ENCODE results near the gene OTOP3.
A peak's percentile ranks its signal among the peaks of the same experiment; 100 is the strongest.

The OTOP3 gene

DNA sequence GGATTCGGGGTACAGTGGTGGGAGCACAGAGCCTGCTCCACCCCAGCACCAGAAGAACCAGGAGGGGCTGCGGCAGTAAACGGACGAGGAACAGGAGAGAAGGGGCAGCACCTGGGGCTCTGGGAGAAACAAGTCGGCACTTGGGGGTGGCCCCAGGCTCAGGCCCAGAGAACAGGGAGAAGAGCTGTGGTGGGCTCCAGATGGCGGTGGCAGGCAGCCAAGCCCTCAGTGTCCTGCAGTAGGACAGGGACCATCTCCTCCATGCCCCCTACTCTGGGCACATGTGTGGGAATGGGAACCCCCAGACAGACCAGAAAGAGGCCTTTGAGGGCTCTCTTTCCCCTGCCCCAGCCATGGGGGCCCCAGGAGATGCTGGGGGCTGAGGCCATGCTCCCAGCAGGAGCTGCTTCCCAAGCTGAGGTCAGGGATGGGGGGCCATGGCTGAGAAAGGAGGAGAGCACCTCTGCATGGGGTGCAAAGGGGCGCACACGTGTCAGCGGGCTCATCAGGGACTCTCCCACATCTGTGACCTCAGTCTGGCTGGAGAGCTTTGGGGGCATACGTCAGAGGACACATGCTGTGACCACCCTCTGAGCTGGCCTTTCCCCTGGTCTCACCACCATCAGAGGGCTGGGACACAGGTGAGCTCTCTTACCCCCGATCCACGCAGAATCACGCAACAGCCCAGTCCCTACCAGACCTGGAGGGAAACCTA lies 19.4 kb upstream of the OTOP3 start:
- no peak for DNase-seq (ENCODE audit: low read depth in 1 of 2, low spot score in 1 of 2)

DNA sequence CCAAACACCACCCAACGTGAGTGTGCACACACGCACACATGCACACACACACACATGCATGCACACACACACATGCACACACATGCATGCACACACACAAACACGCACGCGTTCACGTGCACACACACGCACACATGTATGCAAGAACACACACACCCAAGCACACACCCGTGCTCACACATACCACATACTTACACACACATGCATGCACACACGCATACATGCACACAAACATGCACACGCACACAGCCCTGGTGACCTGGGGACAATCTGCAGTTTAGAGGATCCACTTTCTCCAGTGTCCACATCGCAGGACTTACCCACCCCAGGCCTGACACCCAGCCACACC lies 18.9 kb upstream of the OTOP3 start:
- no peak for DNase-seq (ENCODE audit: low read depth in 1 of 2, low spot score in 1 of 2)

DNA sequence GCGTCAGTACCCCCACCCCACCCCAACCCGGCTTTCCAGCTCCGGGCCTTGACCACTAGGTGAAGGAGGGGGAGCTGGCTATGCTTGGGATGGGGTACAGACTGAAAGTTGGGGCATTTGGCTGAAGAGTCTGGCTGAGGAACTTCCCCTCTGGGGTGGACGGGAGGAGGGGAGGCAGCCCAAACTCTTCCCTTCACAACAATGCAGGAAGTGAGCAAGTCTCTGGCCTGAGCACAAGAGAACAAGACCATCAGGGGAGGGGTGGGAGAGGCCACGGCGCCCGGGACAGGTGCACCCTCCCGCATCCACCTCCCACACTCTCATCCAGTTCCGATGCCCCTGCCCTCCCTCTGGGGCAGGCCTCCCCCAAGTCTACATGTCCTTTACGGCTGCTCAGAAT lies 18.3 kb upstream of the OTOP3 start:
- DNase-seq (ENCODE audit: low read depth in 1 of 2, low spot score in 1 of 2): no peak

DNA sequence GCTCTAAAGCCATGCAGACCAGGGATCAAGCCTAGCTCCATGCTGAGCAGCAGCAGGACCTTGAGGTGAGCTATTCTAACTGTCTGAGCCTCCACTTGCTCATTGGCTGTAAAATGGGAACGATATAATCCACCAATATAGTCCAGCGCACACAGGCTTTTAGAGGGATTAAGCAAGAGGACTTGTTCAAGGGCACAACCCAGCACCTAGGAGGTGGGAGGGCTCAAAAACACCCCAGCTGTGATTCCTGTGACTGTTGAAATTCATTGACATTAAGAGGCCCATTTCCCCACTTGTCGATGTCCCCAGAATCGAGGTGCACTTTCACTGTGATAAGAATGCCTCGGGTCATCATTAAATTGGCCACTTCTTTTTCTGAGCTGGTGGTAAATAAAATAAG lies 16.8 kb upstream of the OTOP3 start:
- DNase-seq (ENCODE audit: low read depth in 1 of 2, low spot score in 1 of 2): no peak

DNA sequence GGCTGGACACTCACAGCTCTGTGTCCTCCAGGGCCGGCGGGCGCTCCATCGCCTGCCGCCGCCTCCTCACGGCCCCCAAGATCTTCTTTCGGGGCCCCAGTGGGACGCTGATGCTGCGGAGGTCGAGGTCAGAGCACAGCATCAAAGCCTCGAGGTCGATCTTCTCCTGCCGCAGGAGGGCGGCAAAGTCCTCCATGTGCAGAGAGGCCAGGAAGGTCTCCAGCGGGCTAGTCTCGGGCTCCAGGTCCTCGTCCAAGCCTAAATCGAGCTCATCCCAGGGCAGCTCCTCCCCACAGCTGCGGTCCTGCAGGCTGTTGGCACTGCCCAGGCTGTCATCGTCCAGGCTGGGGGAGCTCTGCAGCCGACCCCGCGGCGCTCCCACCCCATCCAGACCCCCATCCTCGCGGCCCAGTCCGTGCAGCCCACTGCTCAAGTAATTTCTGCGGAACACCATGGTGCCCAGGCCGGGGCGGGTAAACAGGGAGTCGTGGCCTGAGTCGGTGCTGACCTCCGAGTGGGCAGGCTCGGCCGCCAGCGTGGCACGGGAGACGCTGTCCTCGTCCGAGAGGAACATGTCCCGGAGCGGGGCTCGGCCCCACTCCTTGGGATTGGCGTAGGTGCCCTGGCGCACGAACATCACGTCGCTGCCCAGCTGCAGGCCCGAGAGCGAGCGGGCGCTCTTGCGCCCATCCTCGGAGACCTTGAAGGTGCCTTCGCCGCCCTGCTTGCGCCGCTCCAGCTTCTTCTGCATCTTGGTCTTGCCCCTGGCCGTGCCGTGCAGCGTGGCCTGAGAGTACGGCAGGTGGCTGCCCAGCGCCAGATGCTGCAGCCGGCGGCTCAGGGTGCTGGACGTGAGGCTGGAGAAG lies 16.0 kb upstream of the OTOP3 start:
- DNase-seq (ENCODE audit: low read depth in 1 of 2, low spot score in 1 of 2): no peak

DNA sequence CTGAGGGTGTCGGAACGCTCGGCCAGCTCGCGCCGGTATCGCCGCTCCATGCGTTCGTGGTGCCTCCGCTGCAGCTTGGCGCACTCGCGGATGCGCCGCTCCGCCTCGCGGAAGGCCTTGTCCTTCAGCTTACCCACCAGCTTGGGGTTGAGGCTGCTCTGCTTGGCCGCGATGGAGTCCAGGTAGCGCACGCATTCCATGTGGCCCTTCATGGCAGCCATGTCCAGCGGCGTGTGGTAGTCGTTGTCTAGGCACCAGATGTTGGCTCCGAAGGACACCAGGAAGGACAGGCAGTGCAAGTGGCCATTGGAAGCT lies 15.4 kb upstream of the OTOP3 start:
- DNase-seq (ENCODE audit: low read depth in 1 of 2, low spot score in 1 of 2): no peak

DNA sequence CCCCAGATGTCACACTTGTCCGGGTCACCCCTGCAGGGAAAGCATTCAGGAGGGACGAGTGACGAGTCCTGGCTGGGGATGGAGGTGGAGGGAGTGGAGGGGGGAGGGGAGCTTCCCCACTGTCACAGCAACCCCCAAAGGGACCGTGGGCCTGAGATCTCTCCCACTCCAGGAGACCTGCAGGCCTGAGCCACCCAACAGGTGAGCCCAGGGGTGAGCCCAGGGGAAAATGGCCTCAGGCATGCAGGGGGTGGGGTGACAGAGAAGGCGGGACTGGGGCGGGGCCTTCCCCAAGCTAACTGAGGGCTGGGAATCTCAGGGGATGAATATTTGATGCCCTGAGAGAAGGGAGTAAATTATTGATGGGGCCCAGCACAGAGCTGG lies 15.1 kb upstream of the OTOP3 start:
- no peak for DNase-seq (ENCODE audit: low read depth in 1 of 2, low spot score in 1 of 2)

DNA sequence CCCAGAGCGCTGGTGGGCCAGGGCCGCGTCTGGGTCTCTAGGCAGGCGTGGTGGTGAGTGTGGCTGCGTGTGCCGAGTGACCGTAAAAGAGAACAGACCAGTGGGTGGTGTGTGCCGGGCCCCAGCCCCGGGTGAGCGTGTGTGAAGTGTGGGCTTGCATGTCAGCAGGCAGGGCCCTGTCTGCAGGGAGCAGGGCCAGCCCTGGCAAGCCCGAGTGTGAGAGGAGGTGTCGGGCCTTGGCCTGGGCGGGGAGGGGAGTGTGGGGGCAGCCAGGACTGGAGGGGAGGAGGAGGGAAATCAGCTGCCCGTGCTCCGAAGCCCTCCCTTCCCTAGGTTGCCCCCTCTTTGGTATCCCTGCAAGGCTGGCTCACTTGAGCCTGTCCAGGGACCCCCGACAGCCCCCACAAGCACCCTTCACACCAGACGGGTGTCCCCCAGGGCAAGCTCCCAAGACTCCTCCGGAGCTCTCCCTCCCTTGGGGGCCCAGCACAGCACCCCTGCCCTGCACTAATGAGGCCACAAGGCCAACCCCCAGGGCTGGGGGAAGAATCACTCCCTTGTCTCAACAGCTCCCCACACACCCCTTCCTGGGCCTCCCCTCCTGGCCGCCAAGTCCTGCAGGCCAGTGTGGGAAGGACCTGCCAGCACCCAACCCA lies 14.5 kb upstream of the OTOP3 start:
- DNase-seq (ENCODE audit: low read depth in 1 of 2, low spot score in 1 of 2): no peak

DNA sequence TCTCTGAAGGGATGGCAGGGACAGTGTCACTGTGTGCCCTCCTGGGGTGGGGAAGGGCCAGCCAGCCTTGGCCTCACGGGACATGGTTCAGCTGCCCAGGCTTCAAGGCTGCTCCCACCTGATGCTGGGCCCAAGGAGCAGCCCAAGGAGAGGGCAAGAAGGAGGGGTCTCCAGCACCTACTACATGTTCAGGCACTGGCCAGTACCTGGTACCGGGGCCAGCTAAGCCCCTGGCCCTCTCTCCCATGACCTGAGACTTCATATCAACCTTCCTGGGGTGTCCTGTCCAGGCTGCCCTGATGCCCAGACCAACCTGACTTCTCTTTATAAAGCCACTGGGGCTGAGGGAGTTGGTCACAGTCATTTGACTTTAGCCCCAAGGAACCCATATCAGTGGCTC lies 13.9 kb upstream of the OTOP3 start:
- DNase-seq (ENCODE audit: low read depth in 1 of 2, low spot score in 1 of 2): no peak

GRCh38 chr17:74922172-74922571 lies 13.5 kb upstream of the OTOP3 start:
- DNase-seq (ENCODE audit: low read depth in 1 of 2, low spot score in 1 of 2): no peak

GRCh38 chr17:74922694-74923537 lies 12.8 kb upstream of the OTOP3 start, which contains the start of gene USH1G:
Gene USH1G, minus strand, starts transcription at chr17:74923255. Its CDS starts 182 bp downstream, at chr17:74923073.
- no peak for DNase-seq (ENCODE audit: low read depth in 1 of 2, low spot score in 1 of 2)

GRCh38 chr17:74923538-74924249 lies 12.0 kb upstream of the OTOP3 start:
- DNase-seq (ENCODE audit: low read depth in 1 of 2, low spot score in 1 of 2): peak; percentile 53 to 61

DNA sequence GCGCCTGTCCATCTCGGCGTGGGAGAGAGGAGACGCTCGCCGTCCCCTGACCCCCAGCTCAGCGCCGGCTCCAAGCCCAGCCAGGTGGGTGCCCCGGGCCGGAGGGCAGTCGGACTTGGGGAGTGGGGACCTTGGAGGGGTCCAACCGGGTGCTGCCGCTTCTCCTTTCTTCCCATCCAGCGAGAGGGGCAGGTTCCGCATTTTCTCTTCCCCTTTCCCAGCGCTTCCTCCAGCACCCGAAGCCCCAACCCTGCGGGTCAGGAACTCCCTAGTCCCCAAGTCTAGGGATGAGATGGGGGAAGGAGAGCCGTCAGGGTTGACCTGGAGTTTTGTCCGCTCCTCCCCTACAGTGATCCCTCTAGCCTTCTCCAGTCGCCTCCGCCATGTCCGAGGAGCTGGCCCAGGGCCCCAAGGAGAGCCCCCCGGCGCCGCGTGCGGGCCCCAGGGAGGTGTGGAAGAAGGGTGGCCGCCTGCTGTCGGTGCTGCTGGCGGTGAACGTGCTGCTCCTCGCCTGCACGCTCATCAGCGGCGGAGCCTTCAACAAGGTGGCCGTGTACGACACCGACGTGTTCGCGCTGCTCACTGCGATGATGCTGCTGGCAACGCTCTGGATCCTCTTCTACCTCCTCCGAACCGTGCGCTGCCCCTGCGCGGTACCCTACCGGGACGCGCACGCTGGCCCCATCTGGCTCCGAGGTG lies 11.3 kb upstream of the OTOP3 start, which contains the start of gene OTOP2:
TSS of gene OTOP2 (plus strand) at position 24 of the 699 bp plus-strand sequence. CDS start at position 384, 360 bp downstream.
- DNase-seq (ENCODE audit: low read depth in 1 of 2, low spot score in 1 of 2): no peak

DNA sequence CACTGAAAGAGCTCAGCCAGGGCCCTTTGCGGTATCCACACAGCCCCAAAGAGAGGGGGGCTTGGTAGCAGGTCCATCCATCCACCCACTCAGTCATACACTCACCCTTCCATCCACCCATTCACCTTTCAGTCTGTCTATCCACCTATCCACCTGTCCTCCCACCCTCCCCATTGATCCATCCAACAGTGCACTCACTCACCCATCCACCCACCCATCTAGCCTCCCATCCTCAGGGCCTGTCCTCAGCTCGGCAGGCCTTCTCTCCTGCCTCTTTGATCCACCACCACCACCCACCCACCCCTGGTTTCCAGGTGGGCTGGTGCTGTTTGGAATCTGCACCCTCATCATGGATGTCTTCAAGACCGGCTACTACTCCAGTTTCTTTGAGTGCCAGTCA lies 10.5 kb upstream of the OTOP3 start:
- no peak for DNase-seq (ENCODE audit: low read depth in 1 of 2, low spot score in 1 of 2)

DNA sequence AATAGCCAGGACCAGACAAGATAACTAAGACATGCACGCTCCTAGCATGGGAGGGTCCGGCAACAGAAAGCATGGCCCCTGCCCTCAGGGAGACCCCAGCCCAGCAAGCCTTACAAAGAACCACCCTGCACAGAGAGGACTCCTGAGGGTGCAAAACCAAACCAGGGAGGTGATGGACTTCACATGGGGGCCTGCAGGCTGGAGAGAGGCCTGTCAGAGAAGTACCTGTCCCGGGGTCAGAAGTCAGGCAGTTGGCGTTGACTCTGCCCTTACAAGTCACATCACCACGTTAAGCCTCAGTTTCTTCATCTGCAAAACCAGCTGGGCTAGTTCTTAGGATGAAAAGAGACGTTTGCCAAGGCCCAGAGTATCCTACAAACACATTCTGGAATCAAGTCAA lies 6.9 kb upstream of the OTOP3 start:
- no peak for DNase-seq (ENCODE audit: low read depth in 1 of 2, low spot score in 1 of 2)

GRCh38 chr17:74930535-74931036 lies 5.1 kb upstream of the OTOP3 start:
- no peak for DNase-seq (ENCODE audit: low read depth in 1 of 2, low spot score in 1 of 2)

DNA sequence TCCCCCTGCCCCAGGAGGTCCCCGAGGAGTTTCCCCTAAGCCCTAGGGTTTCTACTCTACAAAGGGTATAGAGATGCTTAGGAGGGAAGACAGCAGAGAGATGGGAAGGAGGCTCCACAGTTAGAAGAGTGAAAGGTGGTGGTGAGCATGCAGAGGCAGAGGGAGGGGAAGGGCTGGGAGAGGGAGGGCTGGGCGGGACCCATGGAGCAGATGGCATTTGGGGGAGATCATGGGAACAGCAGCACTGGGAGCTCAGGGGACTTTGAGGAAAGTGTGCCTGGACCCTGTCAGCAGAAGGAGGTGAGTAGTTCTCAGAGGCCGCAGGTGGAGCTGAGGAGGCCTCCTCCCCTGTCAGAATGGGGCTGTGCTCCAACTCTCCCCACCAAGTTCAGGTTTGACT lies 650 bp upstream of the OTOP3 start:
- no peak for DNase-seq (ENCODE audit: low read depth in 1 of 2, low spot score in 1 of 2)

DNA sequence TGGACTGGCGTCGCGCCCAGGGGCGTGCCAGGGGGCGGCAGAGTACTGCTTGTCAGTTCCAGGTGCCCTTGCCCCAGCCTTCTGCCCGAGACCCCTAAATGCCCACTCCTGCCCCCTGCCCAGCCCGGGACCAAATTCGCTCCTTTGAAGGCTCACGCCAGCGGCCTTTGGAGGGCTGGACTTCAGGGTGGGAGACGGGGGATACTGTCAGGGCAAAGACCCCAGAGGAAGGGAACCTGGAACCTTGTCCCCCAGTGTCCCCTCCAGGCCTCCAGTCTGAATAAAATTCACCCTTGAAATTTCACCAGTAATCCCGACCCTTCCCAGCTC lies 737 bp downstream of the OTOP3 start:
- DNase-seq (ENCODE audit: low read depth in 1 of 2, low spot score in 1 of 2): no peak

- no peak for DNase-seq (ENCODE audit: low read depth in 1 of 2, low spot score in 1 of 2)
Observed at GRCh38 chr17:74937064-74938051, 1.7 kb downstream of the OTOP3 start.
